Thyroid gland (tissue), 4 donors: ENCODE measurements around the gene MMP24OS.

Source experiments
- CTCF ChIP-seq, 6 experiments: fragments of 200-600 bp in 3 of 6; fragments of 450-650 bp in 3 of 6; sonication (generic) in 3 of 6; IDR thresholded peaks; one replicate each; pipeline ENCODE4 v1.5.1; 2016 to 2019; ENCODE audit warnings: antibody characterized with exemption in 6 of 6, mild to moderate bottlenecking in 2 of 6, inconsistent platforms in 1 of 6, moderate library complexity in 1 of 6
- POLR2A ChIP-seq, 2 donors: fragments of 450-650 bp; IDR thresholded peaks; one replicate each; pipeline ENCODE4 v1.6.1; 2017; ENCODE audit warnings: antibody characterized with exemption in 2 of 2, mild to moderate bottlenecking in 2 of 2, moderate library complexity in 1 of 2

GRCh38 chr20:35311822-35312221 lies 33.9 kb upstream of the MMP24OS start:
- TF ChIP-seq CTCF (IDR thresholded peaks at IDR 0.05) (no peak), POLR2A (IDR thresholded peaks at IDR 0.05) (no peak)
